HG02840 (cell line): ENCODE measurements around the gene SRD5A2.

Source experiments
- ATAC-seq: cut with Tn5 transposase; IDR thresholded peaks from one replicate; pipeline ENCODE4 v1.9.1; 2021; ENCODE audit warnings: mild to moderate bottlenecking, moderate library complexity, moderate number of reproducible peaks; ENCODE audit not compliant: unreplicated experiment, low FRiP score

The SRD5A2 gene, protein sequence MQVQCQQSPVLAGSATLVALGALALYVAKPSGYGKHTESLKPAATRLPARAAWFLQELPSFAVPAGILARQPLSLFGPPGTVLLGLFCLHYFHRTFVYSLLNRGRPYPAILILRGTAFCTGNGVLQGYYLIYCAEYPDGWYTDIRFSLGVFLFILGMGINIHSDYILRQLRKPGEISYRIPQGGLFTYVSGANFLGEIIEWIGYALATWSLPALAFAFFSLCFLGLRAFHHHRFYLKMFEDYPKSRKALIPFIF

DNA sequence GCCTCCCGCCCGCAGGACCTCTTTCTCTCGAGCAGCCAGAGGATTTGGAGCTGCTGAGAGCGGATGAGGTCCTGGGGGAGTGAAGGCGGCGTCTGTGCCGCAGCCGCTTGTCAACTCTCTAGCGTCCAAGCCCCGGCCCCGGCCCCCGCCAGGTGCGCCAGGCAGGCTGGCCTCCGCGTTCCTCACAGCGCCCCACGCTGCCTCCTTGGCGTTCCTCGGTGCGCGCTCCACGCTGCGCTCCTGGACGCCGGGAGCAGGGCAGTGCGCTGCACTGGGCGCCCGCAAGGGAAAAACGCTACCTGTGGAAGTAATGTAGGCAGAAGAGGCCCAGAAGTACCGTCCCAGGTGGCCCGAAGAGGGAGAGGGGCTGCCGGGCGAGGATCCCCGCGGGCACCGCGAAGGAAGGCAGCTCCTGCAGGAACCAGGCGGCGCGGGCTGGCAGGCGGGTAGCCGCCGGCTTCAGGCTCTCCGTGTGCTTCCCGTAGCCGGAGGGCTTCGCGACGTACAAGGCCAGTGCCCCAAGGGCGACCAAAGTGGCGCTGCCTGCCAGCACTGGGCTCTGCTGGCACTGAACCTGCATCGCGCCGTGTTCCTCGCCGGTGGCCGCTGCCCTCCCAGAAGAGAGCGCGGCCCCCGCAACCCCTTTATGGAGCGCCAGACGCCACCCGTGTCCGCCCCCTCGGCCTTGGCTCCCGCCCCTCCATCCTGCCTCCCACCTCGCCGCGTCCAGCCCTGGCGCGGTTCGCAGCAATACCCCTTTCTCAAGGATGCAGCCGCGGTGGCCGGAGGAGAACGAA lies at the start of gene SRD5A2:
TSS of gene SRD5A2 (minus strand) at position 618 of the 797 bp plus-strand sequence. CDS start at position 580, 38 bp downstream.
- no peak for ATAC-seq

GRCh38 chr2:31606509-31606908 lies 25.8 kb upstream of the SRD5A2 start:
- ATAC-seq, result no peak

DNA sequence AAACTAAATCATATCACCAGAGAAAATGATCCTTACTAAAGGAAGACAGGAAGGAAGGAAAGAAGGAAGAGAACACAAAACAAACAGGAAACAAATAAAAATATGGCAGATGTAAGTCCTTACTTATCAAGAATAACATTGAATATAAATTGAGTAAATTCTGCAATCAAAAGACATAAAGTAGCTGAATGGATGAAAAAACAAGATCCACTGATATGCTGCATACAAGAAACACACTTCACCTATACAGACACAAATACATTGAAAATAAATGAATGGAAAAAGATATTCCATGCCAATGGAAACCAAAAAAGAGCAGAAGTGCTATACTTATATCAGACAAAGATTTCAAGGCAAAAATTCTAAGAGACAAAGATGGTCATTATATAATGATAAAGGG lies 18.0 kb upstream of the SRD5A2 start:
- no peak for ATAC-seq

GRCh38 chr2:31586230-31586629 lies 5.5 kb upstream of the SRD5A2 start:
- ATAC-seq, result no peak

DNA sequence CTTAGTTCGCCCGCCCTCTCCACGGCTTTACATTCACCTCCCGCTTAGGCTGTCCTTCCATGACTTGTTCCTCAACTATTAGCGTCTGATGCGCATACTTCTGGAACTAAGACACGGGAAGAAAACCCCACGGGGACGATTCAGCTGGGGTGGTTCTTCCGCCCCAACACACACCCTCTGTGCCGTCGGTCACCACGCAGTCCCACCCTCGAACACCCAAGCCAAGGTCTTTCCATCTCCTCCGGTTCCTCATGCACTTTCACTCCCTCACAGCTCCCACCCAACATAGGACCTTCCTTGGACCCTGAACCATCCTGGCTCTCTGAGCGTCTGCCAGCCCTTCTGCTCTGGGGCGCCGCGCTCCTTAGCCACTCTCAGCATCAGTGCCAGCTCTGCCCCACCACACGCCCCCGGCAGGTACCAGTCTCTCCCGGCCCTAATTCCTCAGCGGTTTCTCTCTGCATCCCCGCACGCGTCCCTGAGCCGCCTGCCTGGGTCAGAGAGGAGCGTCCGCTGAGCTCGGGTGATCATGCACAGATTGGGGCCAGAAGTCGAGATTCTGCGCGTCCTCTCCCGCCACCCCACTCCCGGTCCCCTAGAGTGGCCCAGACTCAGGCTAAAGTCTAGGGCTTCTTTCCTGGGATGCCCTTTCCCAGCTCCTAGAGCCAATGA lies 522 bp upstream of the SRD5A2 start:
- no peak for ATAC-seq

GRCh38 chr2:31579996-31580320 lies 780 bp downstream of the SRD5A2 start:
- no peak for ATAC-seq

- no peak for ATAC-seq
Measured at GRCh38 chr2:31578316-31578715, 2.4 kb downstream of the SRD5A2 start.

- no peak for ATAC-seq
Measured at GRCh38 chr2:31577143-31577542, 3.6 kb downstream of the SRD5A2 start.

- no peak for ATAC-seq
Measured at GRCh38 chr2:31568585-31569201, 12.0 kb downstream of the SRD5A2 start.

GRCh38 chr2:31567679-31568078 lies 13.1 kb downstream of the SRD5A2 start:
- no peak for ATAC-seq

DNA sequence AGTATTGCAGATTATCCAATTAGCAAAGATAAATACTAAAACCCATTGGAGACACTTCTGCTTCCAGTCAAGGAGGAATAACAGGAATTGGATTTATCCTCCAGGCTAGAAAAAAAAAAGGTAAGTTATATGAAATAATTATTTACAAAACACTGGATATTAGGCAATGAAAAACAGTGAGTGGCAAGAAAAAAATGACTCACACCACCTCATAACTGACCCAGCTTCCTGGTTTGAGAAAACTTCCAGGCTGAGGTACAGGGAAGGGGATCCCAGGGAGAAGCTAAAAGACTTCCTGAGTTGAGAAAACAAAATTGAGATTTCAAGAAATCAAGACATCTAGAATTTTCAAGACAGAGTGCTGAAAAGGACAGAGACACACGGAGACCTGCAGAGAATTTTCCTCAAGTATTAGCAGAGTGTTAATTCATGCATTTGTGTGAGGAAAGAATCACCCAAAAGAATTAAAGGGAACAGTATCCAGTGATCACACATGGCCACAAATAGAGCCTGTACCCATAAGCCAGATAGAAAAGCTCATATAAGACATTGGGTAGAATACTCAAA lies 17.4 kb downstream of the SRD5A2 start:
- no peak for ATAC-seq

GRCh38 chr2:31561823-31562222 lies 18.9 kb downstream of the SRD5A2 start:
- ATAC-seq, result no peak

DNA sequence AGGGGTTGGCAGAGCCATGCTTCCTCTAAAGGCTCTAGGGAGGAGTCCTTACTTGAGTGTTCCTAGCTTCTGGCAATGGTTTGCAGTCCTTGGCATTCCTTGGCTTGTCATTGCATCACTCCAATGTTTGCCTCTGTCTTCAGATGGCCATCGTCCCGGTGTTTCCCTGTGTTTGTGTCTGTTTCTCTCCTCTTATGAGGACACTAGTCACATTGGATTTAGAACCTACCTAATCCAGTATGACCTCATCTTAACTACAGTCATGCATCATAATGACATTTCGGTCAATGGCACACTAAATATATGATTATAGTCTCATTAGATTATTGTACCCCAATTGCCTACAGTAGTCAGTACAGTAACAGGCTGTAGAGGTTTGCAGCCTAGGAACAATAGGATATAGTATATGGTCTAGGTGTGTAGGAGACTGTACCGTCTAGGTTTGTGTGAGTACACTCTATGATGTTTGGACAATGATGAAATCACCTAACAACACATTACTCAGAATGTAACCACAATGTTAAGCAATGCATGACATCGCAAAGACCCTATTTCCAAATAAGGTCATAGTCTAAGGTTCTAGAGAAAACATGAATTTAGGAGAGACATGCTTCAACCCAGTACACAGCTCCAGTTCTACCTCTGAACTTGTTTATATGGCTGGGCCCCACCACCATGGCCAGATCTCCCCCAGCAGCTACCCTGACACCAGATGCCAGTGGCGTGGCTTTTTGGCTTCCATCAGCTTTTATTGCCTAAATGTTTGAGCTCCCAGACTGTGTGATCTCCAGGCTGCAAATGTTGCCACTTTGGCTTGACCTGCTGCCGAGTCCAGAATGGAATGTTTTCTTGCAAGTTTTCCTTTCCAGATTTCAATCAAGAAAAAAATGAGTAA lies 22.1 kb downstream of the SRD5A2 start:
- ATAC-seq, result no peak

DNA sequence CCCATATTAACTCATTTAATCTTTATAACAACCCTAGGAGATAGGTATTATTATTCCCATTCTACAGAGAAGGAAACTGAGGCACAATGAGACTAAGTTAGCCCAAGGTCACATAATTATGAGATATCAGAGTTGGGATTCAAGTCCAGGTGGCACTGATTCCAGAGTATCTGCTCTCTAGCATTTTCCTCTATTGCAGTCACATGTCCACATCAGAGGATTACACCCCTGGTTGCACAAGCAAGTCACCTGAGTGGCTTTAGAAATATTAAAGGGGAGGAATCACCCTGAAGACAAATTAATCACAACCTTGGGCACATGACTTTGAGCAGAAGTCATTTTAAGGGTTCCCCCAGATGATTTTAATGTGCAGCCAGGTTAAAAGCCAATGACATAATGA lies 23.8 kb downstream of the SRD5A2 start:
- ATAC-seq, result no peak

DNA sequence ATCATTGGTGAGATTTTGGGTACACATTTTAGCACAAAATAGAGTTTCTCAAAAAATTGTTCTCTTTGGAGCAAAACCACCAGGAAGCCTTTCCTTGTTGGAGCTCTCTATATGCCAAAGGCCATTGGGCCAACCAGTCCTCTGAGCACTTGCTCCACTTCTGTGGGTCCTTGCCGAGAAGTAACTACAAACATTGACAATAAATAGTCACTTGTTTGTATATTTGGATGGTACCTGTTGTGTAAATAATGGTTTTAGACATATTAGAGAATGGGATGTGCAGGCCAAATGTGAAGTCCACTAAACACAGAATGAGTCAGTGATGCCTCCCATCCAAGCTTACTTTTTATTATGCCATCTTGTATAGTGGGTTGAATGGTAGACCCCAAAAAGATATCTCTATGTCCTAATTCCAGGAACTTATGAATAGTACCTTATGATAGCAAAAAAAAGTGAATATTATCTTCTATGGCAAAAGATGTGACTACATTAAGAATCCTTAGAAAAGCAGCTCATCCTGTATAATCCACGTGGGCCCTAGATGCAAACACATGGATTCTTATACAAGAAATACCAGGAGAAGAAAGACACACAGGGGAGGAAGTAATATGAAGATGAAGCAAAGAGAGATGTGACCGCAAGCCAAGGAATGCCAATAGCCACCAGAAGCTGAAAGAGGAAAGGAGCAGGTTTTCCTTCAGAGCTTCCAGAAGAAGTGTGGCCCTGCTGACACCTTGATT lies 24.6 kb downstream of the SRD5A2 start:
- no peak for ATAC-seq

DNA sequence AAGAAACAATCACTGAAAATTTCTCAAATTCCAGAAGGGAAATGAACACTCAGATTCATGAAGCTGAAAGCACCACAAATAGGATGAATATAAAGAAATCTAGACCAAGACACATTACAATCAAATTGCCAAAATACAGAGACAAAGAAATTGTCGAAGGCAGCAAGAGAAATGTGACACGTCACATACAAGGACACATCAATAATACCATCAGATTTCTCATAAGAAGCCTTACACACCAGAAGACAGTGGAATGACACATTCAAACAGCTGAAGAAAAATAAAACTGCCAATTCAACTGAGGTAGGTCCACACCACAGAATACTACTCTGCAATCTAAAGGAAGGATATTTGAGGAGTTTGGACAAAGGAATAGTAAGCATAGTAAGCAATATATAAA lies 27.4 kb downstream of the SRD5A2 start:
- ATAC-seq, result no peak

DNA sequence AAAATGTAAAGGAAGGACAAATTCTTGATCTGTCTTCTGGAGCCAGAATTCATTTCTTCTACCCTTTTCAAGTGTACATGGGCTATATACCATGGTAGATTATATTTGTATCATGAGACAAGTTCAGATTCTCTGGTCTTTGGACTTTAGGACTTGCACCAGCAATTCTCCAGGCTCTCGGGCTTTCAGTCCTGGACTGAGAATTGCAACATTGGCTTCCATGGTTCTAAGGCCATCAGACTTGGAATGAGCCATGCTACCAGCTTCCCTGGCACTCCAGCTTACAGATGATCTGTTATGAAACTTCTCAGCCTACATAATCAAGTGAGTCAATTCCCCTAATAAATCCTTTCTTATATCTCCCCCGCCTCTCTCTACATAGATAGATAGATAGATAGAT lies 33.3 kb downstream of the SRD5A2 start:
- ATAC-seq, result no peak

DNA sequence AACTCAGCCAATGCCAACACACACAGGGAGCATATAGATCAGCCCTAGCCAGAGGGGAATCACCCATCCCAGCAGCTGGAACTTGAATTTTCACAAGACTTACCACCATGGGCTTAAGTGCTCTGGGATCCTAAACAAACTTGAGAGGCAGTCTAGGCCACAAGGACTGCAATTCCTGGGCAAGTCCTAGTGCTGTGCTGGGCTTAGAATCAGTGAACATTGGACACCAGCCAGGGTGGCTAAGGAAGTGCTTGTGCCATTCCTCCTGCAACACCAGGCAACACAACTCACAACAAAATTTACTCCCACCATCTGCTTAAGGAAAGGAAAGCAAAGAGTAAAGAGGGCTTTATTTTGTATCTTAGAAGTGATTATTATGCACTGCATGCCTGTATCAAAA lies 38.9 kb downstream of the SRD5A2 start:
- ATAC-seq, result no peak

- no peak for ATAC-seq
Measured at GRCh38 chr2:31539505-31539904, 41.2 kb downstream of the SRD5A2 start.
